Measurements from ENCODE around the gene UTS2B.

UTS2B gene

GRCh38 chr3:191235331-191236314, 94.7 kb downstream of the UTS2B start:
- no peak for DNase-seq

- DNase-seq: no peak
Measured at GRCh38 chr3:191234216-191234615, 96.1 kb downstream of the UTS2B start.

- DNase-seq: no peak
Measured at GRCh38 chr3:191227541-191227940, 102.8 kb downstream of the UTS2B start.

- DNase-seq: no peak
Measured at GRCh38 chr3:191221638-191222037, 108.7 kb downstream of the UTS2B start.

- DNase-seq: no peak
Measured at GRCh38 chr3:191220908-191221307, 109.4 kb downstream of the UTS2B start.

- no peak for DNase-seq
Measured at GRCh38 chr3:191217301-191217700, 113.0 kb downstream of the UTS2B start.

Measured in activated naive CD4-positive, alpha-beta T cell treated with anti-CD3 and anti-CD28 coated beads, Interleukin-2, amount 50 U/mL, for 16 hours (primary cell).